IMR-90 (cell line): ENCODE measurements around the gene DISC1.

ENCODE experiments used
- BHLHE40 ChIP-seq: fragments of 150-350 bp; IDR thresholded peaks from 2 replicates; pipeline ENCODE4 v1.6.1; 2016; ENCODE audit warnings: mild to moderate bottlenecking, low read depth, low read length
- CEBPB ChIP-seq: IDR thresholded peaks from 2 replicates; pipeline ENCODE4 v1.6.1; 2012; ENCODE audit warnings: low read depth, low read length, improper control_type of control experiment
- CHD1 ChIP-seq: IDR thresholded peaks from 2 replicates; pipeline ENCODE4 v1.6.1; 2012; ENCODE audit warnings: low read depth, low read length, improper control_type of control experiment
- NFE2L2 ChIP-seq: fragments of 150-350 bp; IDR thresholded peaks from 2 replicates; pipeline ENCODE4 v1.6.1; 2016; ENCODE audit warnings: low read depth, mild to moderate bottlenecking, low read length
- POLR2A ChIP-seq: IDR thresholded peaks from 2 replicates; pipeline ENCODE4 v1.6.1; 2012; ENCODE audit warnings: mild to moderate bottlenecking, low read depth, low read length
- RAD21 ChIP-seq: IDR thresholded peaks from 2 replicates; pipeline ENCODE4 v1.6.1; 2012; ENCODE audit warnings: low read length, improper control_type of control experiment
- RFX5 ChIP-seq: IDR thresholded peaks from 2 replicates; pipeline ENCODE4 v1.8.0; 2012; ENCODE audit warnings: low read depth, mild to moderate bottlenecking, low read length, moderate library complexity
- SMC3 ChIP-seq: fragments of 150-350 bp; IDR thresholded peaks from 2 replicates; pipeline ENCODE4 v1.6.1; 2016; ENCODE audit warnings: low read depth, mild to moderate bottlenecking, antibody characterized with exemption, low read length, moderate library complexity
- TF ChIP-seq, protein P1 (sequence below): conservative IDR thresholded peaks from 2 replicates; pipeline ENCODE4 v1.5.1; 2012; ENCODE audit warnings: mild to moderate bottlenecking, low read depth, low read length, improper control_type of control experiment
- TF ChIP-seq, protein P2 (sequence below): fragments of 150-350 bp; IDR thresholded peaks from 2 replicates; pipeline ENCODE4 v1.6.1; 2016; ENCODE audit warnings: low read depth, mild to moderate bottlenecking, low read length, moderate library complexity, borderline replicate concordance

- no peak for TF ChIP-seq CEBPB
- TF ChIP-seq, protein P1, sequence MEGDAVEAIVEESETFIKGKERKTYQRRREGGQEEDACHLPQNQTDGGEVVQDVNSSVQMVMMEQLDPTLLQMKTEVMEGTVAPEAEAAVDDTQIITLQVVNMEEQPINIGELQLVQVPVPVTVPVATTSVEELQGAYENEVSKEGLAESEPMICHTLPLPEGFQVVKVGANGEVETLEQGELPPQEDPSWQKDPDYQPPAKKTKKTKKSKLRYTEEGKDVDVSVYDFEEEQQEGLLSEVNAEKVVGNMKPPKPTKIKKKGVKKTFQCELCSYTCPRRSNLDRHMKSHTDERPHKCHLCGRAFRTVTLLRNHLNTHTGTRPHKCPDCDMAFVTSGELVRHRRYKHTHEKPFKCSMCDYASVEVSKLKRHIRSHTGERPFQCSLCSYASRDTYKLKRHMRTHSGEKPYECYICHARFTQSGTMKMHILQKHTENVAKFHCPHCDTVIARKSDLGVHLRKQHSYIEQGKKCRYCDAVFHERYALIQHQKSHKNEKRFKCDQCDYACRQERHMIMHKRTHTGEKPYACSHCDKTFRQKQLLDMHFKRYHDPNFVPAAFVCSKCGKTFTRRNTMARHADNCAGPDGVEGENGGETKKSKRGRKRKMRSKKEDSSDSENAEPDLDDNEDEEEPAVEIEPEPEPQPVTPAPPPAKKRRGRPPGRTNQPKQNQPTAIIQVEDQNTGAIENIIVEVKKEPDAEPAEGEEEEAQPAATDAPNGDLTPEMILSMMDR = no peak
- no peak for TF ChIP-seq RFX5
- TF ChIP-seq, protein P2, sequence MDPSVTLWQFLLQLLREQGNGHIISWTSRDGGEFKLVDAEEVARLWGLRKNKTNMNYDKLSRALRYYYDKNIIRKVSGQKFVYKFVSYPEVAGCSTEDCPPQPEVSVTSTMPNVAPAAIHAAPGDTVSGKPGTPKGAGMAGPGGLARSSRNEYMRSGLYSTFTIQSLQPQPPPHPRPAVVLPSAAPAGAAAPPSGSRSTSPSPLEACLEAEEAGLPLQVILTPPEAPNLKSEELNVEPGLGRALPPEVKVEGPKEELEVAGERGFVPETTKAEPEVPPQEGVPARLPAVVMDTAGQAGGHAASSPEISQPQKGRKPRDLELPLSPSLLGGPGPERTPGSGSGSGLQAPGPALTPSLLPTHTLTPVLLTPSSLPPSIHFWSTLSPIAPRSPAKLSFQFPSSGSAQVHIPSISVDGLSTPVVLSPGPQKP = no peak
- no peak for TF ChIP-seq CHD1
- TF ChIP-seq POLR2A = no peak
- no peak for TF ChIP-seq SMC3
- TF ChIP-seq RAD21 = no peak
- TF ChIP-seq BHLHE40 = no peak
- TF ChIP-seq NFE2L2 = no peak
These were observed 169.6 kb downstream of the DISC1 start for GRCh38 chr1:231796141-231796540.
